GM19372 (cell line): ENCODE data around the gene AGAP1.

ENCODE experiments used
- ATAC-seq: cut with Tn5 transposase; IDR thresholded peaks from one replicate; pipeline ENCODE4 v1.9.1; 2021; ENCODE audit warnings: mild to moderate bottlenecking, low read depth, moderate library complexity; ENCODE audit not compliant: unreplicated experiment

Gene AGAP1

DNA sequence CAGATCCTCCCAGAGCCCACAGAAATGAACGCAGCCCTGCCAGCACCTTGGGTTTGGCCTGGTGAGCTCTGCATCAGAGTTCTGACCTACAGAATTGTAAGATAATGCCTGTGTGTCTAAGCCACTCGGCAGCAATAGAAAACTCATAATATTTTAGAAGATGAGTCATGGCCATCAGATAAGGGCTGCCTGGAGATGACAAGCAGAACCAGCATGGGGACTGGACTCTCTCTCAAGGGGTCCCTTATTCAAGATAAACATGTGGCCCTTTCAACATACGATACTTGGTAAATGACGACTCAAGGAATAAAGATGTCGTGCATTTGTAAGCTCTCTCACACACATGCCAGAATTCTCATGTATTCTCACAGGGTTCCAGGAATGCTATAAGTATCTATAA is 8.5 kb upstream of the AGAP1 start:
- ATAC-seq = no peak

DNA sequence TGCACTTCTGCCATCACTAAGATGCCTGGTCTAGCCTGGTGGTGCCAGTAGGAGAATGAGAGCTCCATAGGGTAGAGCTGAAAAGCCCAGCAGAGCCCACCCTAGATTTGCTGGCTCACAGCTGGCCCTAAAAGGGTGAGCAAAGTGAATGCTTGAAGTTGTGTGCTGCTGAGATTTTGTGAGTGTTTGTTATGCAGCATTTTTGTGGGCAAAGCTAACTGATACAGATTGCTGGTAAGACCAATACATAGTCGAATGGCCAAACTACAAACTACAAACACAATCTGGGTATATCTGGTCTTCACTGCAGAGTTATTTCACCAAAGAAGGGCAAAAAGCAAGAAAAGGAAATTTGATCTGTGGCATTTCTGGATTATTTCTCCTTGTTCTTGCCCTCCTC is 7.1 kb upstream of the AGAP1 start:
- no peak for ATAC-seq

- ATAC-seq = no peak
These were observed 3.9 kb upstream of the AGAP1 start for GRCh38 chr2:235489897-235490296.

- ATAC-seq = no peak
These were observed 946 bp upstream of the AGAP1 start for GRCh38 chr2:235492850-235493344.

DNA sequence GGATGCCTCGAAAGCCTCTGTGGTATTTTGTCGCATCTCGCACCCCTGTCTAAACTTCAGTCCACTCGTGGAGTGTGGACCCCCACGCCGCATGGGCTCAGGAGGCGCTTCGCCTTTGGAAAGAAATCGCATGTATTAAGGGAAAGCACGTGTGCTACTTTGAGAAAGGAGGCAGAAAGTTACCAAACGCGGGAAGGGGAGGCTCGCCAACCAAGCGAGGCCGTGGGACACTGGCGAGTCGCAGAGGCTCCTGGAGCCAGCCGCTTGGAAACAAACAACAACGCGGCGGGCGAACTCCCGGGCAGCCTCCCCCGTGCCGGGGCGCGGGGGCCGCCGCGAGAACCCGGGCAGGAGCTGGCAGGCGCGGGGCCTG is 455 bp upstream of the AGAP1 start:
- ATAC-seq = peak; percentile 21

- peak; percentile 16 for ATAC-seq
These were observed 1.0 kb downstream of the AGAP1 start for GRCh38 chr2:235494716-235495372.

DNA sequence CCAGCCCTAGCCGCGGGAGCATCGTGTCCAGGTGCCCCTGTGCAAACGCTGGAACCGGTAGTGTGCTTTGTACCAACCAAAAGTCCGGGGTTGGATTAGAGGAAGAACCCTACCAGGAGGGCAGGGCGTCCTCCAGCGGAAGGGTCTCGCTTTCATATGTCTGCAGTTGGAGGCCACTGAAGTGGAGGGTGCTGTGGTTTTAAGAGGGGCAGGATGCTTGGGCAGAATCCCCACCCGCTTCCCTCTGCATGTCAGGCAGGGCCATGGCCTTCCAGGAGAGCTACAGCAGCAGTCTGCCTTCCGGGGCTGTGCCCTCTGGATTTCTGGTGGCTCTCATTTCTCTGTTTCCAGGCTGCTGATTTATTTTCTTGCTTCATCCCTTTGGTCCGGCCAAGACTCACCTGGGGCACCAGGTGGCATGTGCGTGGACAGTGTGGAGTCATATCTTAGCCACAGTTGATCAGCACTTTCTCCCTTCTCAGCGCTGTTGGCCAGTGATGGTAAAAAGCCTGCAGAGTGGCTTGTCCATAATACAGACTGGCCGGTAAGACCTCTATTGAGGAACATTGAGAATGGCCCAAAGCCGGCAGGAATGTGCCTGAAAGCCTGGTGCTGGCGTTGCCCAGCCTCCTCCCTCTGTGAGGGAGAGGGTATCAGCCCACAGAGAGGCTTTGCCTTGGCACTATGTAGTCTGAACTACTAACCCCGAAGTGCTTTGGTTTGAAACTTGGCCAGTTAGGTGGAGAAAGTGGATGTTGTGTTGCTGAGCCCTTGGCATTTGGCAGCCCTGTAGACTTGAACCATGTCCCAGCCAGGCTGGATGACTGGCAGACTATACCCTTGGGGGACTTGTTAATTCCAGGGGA is 1.8 kb downstream of the AGAP1 start:
- ATAC-seq = no peak

DNA sequence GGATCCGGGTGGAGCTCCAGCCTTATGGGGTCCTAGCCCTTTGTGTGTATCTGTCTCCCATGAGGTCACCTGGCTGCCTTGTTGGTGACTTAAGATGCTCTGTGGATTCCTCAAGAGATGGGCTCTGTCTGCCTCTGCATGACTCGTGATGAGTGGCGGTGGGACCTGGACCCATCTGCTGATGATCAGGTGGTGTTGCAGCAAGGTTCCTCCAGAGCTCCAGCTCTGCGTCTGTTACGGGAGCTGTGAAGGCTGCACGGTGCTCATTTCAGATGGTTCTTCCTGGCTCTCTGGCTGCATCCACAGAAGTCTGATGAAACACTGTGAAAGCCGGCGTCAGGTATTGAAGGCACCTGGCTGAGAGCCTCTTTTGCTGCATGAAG is 2.4 kb downstream of the AGAP1 start:
- ATAC-seq = no peak

- ATAC-seq = no peak
These were observed 3.3 kb downstream of the AGAP1 start for GRCh38 chr2:235497096-235497495.

DNA sequence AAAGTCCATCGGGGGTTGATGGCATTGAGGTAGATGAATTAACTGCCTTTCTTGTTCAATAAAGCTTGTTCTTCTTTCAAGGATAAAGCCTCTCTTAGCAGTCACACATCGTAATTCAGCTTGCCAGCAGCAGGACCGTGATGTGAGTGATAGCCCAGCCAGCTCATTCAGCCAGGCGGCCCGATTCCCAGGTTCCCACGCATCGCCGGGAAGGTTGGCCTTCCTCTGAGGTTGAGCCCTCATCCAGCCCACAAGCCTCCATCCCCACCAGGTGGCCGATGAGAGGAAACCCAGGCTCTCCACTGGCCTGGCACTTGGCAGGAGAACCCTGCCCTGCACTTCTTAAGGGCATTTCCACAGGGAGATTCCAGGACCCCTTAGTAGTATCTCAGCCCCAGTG is 4.7 kb downstream of the AGAP1 start:
- ATAC-seq = no peak

DNA sequence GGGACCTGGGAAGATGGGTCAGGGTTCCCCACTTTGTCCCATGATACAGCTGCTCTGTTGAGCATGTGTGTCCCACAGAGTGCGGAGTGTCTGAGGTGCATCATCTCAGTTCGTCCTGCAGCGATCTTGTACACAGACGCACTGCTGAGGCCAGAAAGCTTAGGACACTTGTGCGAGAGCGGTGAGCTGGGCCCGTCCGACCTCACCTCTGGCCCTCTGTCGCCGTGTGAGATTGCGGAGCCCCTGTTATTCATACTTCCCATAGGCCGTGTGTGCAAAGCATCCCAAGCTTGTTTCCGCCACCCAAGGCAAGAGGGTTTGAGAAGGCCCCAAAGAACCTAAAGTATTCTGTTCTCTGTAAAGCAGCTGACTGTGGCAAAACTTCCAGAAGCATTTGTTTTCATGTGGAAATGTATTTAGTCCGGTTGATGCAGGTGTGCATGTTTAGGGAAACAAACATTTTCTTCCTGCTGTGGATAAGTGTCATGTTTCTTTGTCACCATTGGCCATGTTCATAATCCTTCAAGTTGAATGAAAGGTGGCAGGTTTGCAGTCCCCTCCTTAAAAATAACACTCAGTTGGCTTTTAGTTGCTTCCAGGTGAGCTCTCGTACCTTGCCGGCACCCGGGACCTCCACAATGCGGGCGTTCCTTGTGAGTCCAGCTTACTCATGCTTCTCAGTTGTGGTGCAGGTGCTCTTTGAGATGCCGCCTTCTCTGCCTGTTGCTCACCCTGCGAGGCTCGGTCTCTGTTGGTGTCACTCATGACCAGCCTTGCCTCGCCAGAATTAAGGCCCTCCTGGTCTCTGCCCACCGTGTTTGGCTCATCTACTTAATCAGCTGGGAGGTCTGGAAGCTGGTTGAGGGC is 5.3 kb downstream of the AGAP1 start:
- ATAC-seq = no peak

- ATAC-seq = no peak
These were observed 6.4 kb downstream of the AGAP1 start for GRCh38 chr2:235500110-235500760.

GRCh38 chr2:235500761-235501672 is 7.2 kb downstream of the AGAP1 start:
- ATAC-seq = no peak

- no peak for ATAC-seq
These were observed 7.8 kb downstream of the AGAP1 start for GRCh38 chr2:235501673-235502031.

DNA sequence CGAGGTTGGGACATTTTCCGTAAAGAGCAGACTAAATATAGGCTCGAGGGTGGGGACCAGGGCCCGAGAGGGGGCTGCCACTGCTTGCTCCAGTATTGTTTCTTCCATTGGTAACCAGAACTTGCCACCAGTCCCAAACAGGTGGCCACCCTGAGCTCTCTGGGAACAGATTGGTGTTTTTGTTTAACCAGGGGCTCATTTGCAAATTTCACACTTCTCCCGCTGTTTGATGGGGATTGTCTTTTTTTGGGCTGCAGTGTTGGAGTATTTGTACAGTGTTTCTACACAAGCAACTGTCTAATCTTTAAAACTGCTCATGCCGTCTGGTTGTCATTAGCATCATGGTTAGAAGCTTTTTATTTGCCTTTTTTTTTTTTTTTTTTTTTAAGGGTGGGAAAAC is 8.5 kb downstream of the AGAP1 start:
- no peak for ATAC-seq

- no peak for ATAC-seq
These were observed 10.8 kb downstream of the AGAP1 start for GRCh38 chr2:235504441-235505180.

- ATAC-seq = no peak
These were observed 11.4 kb downstream of the AGAP1 start for GRCh38 chr2:235505181-235505741.

GRCh38 chr2:235506291-235506996 is 12.6 kb downstream of the AGAP1 start:
- no peak for ATAC-seq
